Activated B cell treated with CpG ODN at 0.5 μM for 24 hours (primary cell): ENCODE results near the gene SCUBE1. TPM values are rescaled to one million over a fixed set of nuclear protein-coding genes. Genes with fewer than 3 reads are reported as not detected.
A peak's percentile ranks its signal among the peaks of the same experiment; 100 is the strongest.

ENCODE experiments used
- ATAC-seq: fragments of 200-7000 bp; cut with Tn5 transposase; one replicate; pipeline ENCODE4 v1.10.0; 2021; ENCODE audit warnings: low read depth, mild to moderate bottlenecking, moderate library complexity
- CTCF ChIA-PET: fragments of 350-600 bp; sonication (Branson Sonifier 250); formaldehyde crosslinking; loops from one replicate; lab custom pipeline; 2021; ENCODE audit warnings: antibody characterized with exemption; lab: Charles Lee
- POLR2A ChIA-PET: fragments of 350-600 bp; sonication (Branson Sonifier 250); formaldehyde crosslinking; loops from one replicate; lab custom pipeline; 2021; ENCODE audit warnings: antibody characterized with exemption; lab: Charles Lee
- DNase-seq: peaks from one replicate; pipeline ENCODE4 v3.0.0; 2022
- H3K27ac Mint-ChIP-seq: one replicate; pipeline ENCODE4 v1.8.0; 2020; ENCODE audit warnings: mixed read lengths
- H3K27me3 Mint-ChIP-seq: one replicate; pipeline ENCODE4 v1.8.0; 2021; ENCODE audit warnings: mixed read lengths
- H3K36me3 Mint-ChIP-seq: one replicate; pipeline ENCODE4 v1.8.0; 2021; ENCODE audit warnings: low read depth, mixed read lengths
- H3K4me1 Mint-ChIP-seq: one replicate; pipeline ENCODE4 v1.8.0; 2021; ENCODE audit warnings: mixed read lengths
- H3K4me3 Mint-ChIP-seq: one replicate; pipeline ENCODE4 v1.8.0; 2020; ENCODE audit warnings: mild to moderate bottlenecking, mixed read lengths
- H3K9me3 Mint-ChIP-seq: one replicate; pipeline ENCODE4 v1.8.0; 2020; ENCODE audit warnings: mixed read lengths
- intact Hi-C: fragments of 100-400 bp; cut with micrococcal nuclease; formaldehyde crosslinking; loops from one replicate; pipeline ENCODE4 v1.15.1; 2024
- total RNA-seq: library from RNA; stranded (reverse); gene quantifications from 2 replicates; pipeline ENCODE4 v1.2.3, GENCODE V29; 2022
- TF ChIP-seq, protein P1 (sequence below): fragments of 200-600 bp; IDR thresholded peaks from one replicate; pipeline ENCODE4 v1.8.0; 2022; ENCODE audit warnings: antibody characterized with exemption, mild to moderate bottlenecking

The SCUBE1 gene
- total RNA-seq, 1 donor from 2014 or later, result not detected

DNA sequence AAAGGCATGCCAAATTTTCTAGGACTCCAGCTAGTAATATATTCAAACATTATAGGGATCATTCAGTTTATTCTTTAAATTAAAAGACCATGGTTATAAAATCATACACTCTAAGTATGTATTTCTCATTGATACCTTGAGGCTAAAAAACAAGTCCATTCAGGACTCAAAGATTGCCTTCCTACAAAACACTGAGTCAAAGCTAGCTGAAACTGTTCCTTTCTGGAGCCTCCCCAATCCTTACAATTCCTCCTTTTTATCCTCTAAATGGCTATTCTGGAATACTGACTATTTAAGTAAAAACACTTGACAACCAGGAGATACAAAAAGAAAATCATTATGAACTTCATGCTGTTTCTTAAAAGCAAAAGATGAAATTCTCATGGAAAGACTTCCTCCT, 151.3 kb downstream of the SCUBE1 start:
- CTCF ChIA-PET, result no interaction called here
- intact Hi-C loops, result no loop called here
- TF ChIP-seq, protein P1, sequence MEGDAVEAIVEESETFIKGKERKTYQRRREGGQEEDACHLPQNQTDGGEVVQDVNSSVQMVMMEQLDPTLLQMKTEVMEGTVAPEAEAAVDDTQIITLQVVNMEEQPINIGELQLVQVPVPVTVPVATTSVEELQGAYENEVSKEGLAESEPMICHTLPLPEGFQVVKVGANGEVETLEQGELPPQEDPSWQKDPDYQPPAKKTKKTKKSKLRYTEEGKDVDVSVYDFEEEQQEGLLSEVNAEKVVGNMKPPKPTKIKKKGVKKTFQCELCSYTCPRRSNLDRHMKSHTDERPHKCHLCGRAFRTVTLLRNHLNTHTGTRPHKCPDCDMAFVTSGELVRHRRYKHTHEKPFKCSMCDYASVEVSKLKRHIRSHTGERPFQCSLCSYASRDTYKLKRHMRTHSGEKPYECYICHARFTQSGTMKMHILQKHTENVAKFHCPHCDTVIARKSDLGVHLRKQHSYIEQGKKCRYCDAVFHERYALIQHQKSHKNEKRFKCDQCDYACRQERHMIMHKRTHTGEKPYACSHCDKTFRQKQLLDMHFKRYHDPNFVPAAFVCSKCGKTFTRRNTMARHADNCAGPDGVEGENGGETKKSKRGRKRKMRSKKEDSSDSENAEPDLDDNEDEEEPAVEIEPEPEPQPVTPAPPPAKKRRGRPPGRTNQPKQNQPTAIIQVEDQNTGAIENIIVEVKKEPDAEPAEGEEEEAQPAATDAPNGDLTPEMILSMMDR, result no peak
- POLR2A ChIA-PET, result no interaction called here
- ATAC-seq (no peak), DNase-seq (no peak)
- H3K4me3 Mint-ChIP-seq, result no peak overlapping the region
- H3K4me1 Mint-ChIP-seq, result no peaks in the 10 kb centered on the region
- no peaks in the 10 kb centered on the region for H3K9me3 Mint-ChIP-seq
- no peaks in the 10 kb centered on the region for H3K36me3 Mint-ChIP-seq
- no peak overlapping the region for H3K27ac Mint-ChIP-seq
- peaks cover 8% of the 10 kb centered on the region for H3K27me3 Mint-ChIP-seq

DNA sequence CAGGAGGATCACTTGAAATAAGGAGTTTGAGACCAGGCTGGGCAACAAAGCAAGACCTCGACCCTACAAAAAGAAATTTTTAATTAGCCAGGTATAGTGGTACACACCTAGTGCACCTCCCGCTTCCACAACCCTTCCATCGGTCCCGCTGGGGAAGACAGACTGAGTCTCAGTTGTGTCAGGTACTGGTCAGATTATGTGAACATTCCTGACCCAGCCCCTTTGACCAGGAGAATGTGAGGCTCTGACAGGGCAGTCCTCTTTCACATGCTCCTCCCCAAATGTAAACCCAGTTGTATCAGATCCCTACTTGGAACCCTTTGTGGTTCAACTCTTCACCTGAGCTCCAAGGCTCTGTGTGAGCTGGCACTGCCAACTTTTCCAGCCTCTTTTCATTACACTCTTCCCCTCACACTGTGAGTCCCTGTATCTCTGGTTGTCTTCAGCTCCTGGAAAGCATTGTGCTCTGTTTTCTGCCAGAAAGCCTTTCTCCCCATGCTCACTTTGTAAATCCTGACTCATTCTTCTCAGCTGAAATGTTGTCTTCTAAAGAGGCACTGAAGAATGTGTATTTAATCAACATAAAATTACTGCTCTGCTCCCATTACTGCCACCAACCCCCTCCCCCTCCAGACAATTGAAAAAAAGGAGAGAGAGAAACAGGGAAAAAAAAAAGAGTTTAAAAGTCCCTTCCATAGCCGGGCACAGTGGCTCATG, 154.2 kb downstream of the SCUBE1 start:
- TF ChIP-seq, protein P1, result no peak
- H3K4me1 Mint-ChIP-seq, result peaks cover 14% of the 10 kb centered on the region
- no peak for DNase-seq
- H3K36me3 Mint-ChIP-seq, result no peaks in the 10 kb centered on the region
- CTCF ChIA-PET, result no interaction called here
- POLR2A ChIA-PET, result no interaction called here
- no peak for ATAC-seq
- peaks cover 3% of the 10 kb centered on the region for H3K27me3 Mint-ChIP-seq
- peak overlapping the region; percentile 54 for H3K27ac Mint-ChIP-seq
- no peaks in the 10 kb centered on the region for H3K9me3 Mint-ChIP-seq
- intact Hi-C loops, result no loop called here
- peak overlapping the region; percentile 16 for H3K4me3 Mint-ChIP-seq

DNA sequence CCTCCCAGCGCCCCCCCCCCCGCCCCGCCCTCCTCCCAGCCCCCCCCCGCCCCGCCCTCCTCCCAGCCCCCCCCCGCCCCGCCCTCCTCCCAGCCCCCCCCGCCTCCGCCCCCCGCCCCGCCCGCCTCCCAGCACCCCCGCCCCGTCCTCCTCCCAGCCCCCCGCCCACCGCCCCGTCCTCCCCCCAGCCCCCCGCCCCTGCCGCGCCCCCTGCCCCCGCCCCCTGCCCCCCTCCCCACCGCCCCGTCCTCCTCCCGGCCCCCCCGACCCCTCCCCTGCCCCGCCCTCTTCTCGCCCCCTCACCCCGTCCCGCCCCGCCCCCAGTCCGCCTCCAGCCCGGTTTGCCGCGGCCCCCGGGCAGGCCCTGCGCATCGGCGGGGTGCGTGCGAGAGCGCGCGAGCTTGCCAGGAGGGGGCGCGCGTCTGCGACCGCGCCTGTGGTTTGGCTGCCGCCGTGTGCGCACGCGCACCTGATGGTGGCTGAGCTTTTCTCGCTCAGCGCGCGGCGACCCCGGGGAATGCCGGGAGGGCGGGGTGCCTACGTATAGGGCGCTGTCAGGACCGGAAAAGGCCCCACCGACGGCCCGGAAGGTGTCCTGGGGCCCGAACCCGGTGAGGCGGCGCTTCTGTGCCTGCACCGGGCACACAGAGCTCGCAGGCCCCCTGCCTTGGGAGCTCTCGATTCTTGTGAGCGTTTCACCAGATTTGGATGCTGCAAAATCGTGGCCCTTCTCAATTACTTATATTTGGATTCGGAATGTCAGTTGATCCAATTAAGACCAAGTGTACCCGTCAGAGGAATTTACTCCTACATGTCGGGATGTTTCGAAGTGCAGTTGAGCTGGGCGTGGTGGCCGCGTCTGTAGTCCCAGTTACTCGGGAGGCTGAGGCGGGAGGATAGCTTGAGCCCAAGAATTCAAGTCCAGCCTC, 155.7 kb downstream of the SCUBE1 start:
- Mint-ChIP-seq H3K27ac (peak overlapping the region; percentile 92), H3K4me3 (peak overlapping the region; percentile 81), H3K9me3 (no peaks in the 10 kb centered on the region), H3K27me3 (peaks cover 3% of the 10 kb centered on the region), H3K36me3 (peaks cover 2% of the 10 kb centered on the region), H3K4me1 (peaks cover 14% of the 10 kb centered on the region)
- ChIA-PET CTCF (interaction anchor here (0.9 to 1.0 kb wide), 2 partner anchors 35 to 159 kb away, joined by 3 read pairs; no protein-coding TSS in a partner anchor), POLR2A (interaction anchor here (0.6 to 1.6 kb wide), 14 partner anchors 13 to 768 kb away, joined by 3 to 21 read pairs (median 3); partner anchors contain the start of genes CYB5R3, POLDIP3 and SAMM50)
- peak; percentile 88 for ATAC-seq
- peak; percentile 97 for DNase-seq
- TF ChIP-seq, protein P1, result no peak
- intact Hi-C loops, result loop anchor here (1.0 to 2.0 kb wide), 4 partner anchors 35 to 98 kb away; partner anchors contain the start of genes BIK, MCAT and TTLL1

DNA sequence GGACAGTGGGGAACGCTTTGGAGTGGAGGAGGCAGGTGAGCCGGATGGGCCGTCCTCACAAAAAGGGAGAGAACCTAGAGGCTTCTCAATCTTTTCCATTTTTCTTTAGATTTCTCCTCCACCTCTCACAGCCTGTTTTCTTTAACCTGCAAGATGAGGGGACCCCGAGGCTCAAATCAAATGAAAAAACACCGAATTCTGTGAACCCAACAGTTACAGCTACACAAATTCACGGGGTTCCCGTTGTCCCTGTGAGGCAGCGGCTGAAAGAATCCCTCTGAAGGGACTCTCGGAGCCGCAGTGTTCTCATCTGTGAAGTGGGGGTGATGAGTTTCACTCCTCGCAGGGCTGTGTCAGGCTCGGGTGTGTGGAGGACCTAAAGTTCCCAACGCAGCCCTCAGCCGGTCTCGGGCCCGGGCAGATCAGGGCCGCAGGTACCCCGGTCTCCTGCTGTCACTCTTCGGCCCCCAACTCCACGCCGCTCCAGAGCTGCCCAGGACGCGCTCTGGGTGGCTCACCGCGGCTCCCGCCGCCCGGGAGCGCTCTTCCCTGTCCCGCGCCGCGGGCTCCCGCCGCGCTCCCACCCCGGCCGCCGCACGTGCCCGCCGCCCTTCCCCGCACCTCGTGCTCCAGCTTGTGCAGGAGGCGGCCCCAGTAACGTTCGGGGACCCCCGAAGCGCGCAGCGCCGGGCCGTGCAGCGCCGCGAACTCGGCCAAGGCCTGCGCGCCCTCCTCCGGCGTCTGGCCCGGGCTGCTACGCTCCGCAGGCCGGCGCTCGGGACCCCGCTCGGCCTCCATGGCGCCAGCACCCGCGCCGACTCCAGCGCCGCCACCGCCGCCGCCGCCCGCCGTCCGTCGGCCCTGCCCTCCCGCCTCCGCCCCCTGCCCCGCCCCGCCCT, 156.7 kb downstream of the SCUBE1 start, which contains the start of gene TTLL12:
TTLL12 (minus strand) TSS at position 863 of the 899 bp plus-strand sequence; CDS start at position 798, 65 bp downstream.
- Mint-ChIP-seq H3K27me3 (peaks cover 2% of the 10 kb centered on the region), H3K4me1 (peaks cover 14% of the 10 kb centered on the region), H3K9me3 (no peaks in the 10 kb centered on the region), H3K4me3 (peak within 1 kb of the TSS; percentile 81), H3K27ac (peak within 1 kb of the TSS; percentile 92), H3K36me3 (peaks cover 4% of the 10 kb centered on the region)
- ChIA-PET CTCF (interaction anchor here (1.0 kb wide), 1 partner anchor 160 kb away, joined by 3 read pairs; no protein-coding TSS in a partner anchor), POLR2A (interaction anchor here (0.6 to 1.6 kb wide), 12 partner anchors 28 to 769 kb away, joined by 3 to 21 read pairs (median 3); partner anchors contain the start of genes CYB5R3, POLDIP3 and SAMM50)
- TF ChIP-seq, protein P1, result no peak
- intact Hi-C loops, result loop anchor here (1.0 to 2.0 kb wide), 4 partner anchors 34 to 97 kb away; partner anchors contain the start of genes BIK, MCAT and TTLL1
- ATAC-seq (peak; percentile 56), DNase-seq (peak; percentile 63)
